KG1 (cell line): Measurements from ENCODE around the gene ITGB3.
"Not testable (repeated sequence)": the region's sequence is repeated elsewhere in the genome, so short reads cannot be mapped to it uniquely, and the experiment has no call there.

Source experiments
- DNase-seq: peaks from one replicate; lab custom pipeline; 2025; lab: John Stamatoyannopoulos, UW

ITGB3 gene

DNA sequence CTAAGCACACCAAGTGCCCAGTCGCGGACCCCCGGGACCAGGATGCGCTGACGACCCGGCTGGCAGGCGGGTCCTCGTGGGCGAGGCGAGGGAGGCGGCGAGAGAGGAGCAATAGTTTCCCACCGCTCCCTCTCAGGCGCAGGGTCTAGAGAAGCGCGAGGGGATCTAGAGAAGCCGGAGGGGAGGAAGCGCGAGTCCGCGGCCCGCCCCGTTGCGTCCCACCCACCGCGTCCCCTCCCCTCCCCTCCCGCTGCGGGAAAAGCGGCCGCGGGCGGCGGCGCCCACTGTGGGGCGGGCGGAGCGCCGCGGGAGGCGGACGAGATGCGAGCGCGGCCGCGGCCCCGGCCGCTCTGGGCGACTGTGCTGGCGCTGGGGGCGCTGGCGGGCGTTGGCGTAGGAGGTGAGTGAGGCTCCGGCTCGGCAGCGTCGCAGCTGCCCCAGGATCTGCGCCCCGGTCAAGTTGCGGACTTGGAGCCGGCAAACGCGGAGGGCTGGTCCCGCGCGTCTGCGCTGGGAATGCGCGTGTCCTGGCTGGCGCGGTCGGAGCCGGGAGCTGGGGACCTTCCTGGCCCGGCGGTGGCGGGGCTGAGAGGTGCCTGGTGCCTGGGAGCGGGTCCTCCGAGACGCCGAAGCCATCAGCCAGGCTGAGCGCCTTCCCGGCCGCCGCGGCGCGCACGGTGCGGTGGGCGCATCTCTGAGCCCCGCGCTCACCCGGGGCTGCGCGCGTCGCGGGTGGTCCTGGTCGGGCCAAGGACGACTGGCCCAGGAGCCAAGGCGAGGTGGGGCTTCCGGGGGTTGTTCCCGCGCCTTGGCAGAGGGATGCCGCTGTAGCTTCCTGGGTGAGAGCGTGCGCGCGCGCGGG, at the start of gene ITGB3:
ITGB3 (plus strand) TSS at position 287 of the 862 bp plus-strand sequence; CDS start at position 322, 35 bp downstream.
- DNase-seq = peak; percentile 33

DNA sequence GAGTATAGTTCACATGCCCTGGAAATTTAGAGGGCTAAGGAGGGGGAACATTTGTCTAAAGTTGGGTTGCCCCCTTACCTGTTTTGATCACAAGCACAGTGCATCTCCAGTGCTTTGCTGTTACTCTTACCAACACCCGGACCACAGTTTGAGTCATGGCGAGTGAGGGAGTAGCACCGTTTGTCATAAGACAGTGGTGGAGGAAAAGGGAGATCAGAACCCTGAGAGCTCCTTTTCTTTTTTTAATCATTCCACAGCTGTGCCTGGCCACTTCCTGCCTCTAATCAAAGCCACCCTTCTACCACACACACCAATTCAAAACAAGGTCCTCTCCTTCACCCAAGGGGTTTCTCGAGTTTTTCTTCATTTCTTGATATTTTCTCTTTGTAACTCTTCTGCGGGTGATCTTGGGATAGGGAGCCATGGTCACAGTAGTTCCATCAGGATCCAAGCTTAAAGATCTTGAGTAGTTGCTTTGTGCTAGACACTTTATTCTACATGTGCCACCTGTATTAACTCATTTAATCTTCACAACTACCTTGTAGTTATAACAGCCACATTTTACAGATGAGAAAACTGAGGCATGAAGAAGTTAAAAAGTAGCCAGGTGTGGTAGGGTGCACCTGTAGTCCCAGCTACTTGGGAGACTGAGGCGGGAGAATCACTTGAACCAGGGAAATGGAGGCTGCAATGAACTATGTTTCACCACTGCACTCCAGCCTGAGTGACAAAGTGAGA, 49.5 kb upstream of the ITGB3 start:
- no peak for DNase-seq

DNA sequence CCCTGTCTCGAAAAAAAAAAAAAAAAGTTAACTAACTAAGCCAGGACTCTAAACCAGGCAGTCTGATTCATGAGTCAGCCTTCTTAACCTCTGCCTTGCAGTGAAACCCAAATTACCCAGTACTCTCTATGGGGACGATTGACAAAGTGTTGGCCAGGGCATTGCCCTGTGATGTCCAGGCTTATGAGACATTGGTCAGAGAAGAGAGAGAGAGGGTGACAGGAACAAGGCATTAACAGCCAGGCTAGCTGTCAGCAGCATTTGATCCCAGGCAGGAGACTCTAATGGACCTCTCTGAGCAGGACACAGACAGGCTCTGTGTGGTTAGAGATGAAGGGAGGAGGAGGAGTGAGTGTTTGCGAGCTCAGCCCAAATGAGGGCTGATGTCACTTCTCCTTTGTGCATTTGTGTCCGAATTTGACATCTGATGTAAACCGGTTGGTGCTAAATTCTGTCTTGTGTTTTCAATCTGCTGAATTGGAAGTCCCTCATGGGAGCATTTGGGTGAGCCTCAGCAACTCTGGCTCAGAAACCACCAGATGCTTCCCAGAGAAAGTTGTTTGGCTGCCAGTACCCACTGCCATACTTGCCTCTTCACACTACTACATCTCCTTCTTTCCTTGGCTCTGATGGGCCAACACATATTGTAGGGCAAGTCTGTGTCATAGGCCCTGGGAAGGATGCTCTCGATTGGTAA, 48.8 kb upstream of the ITGB3 start:
- no peak for DNase-seq

DNA sequence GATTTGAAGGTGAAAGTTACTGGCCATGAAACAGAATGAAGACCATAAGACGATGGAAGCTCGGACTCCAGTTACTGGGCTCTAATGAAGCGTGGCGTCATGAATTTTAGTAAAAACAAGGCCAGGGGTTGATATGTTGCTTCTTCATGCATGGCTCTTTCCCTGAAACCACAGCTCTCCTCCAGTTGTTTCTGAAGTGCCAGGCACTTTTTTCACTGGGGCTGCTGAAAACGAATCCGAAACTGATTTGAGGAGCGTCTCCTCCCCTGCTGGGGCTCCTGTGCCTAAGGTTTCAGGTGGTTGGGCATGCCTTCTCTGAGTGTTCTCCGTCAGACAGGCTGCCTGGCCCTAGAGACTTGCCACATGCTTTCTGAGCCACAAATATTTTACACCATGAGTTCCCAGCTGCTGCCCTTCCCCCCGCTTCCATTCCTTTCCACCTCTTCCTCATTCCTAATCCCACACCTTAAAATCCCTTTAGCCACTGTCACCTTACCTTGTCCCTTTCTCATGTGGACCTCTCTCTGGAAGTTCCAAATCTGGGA, 48.1 kb upstream of the ITGB3 start:
- no peak for DNase-seq

DNA sequence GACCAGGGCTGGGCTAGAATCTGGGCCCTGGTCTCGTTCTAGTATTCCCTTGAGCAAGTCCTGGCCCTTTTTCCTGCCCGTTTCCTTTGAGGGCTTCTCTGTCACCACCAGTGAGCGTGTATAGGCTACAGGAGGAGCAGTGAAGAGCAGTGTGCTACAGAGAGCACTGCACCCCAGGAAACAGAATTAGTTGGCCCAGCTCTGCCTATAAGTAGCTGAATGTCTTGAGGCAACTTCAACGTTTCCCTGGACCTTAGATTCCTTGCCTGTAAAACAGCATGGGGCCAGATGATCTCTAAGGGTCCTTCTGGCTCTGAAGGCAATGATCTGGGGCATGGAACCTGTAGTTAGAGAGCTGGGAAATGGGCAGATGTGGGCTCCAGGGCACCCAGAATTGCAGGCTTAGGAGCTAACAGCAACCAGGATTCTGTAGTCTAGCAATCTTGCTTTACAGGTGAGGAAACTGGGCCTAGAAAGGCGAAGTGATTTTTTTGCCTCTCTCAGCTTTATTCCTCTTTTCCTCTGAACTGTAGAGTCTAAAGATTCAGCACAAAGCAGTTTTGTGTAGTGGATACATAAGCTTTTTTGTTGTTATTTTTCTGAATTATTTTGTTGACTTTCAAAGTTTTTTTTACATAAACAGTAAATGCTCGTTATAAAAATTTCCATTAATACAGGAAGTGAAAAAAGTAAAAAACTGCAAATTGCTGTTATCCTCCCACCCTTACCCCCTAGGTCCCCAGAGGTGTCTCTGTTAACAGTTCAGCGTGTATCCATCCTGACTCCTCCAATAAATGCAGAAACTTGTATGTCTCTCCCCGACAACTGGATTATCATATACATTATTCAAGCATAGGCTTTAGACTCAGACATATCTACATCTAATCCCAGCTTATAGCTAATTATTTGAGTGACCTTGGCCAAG, 46.2 kb upstream of the ITGB3 start:
- DNase-seq = no peak

DNA sequence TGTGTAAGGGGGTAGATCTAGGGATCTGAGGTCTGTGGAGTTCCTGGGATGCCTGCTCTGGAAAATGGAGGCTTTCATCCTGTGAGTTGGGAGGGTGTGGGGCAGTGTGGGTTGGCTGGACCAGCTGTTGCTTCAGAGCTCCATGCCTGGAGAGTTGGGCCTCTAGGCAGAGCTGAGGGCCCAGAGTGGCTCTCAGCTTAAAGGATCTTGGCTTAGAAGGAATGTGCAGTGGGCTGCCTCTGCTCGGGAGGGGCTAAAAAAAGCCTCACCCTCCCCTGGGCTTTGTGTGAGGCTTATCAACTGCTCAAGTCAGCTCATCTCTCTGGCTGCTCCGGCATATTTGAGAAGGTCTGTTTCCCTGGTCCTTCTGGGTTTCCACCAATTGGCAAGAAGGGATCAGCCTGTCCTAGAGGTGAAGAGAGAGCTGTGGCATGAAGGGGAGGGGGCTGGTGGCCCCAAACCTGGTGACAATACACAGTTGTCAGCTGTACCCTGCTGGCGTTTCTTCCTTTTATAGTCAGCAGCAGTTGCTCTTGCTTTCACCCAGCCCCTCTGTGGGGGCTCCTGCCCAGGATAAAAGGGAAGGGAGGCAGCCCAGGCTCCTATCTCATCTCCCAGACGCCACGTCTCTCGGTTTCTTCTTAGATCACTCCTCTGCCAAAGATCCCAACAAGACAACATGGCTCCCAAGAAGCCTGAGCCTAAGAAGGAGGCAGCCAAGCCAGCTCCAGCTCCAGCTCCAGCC, 44.7 kb upstream of the ITGB3 start, which contains the start of gene MYL4:
MYL4 (plus strand) TSS at position 605 of the 745 bp plus-strand sequence; CDS start at position 680, 75 bp downstream.
- no peak for DNase-seq

DNA sequence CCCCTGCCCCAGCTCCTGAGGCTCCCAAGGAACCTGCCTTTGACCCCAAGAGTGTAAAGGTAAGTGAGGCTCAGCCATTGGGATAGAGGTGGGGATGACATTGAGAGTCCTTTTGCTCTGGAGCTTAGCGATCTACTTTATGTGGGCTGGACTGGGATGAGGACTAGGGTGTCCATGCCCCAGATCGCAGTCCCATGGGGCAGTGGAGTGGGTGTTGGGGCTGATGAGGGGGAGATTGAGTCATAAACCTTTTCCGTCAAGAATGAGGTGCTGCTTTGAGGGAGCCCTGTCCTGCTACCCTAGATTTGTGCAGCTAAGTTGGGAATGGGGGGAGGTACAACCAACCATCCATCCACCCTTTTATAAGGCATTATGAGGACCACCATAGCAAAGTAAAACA, 44.1 kb upstream of the ITGB3 start:
- DNase-seq = no peak

DNA sequence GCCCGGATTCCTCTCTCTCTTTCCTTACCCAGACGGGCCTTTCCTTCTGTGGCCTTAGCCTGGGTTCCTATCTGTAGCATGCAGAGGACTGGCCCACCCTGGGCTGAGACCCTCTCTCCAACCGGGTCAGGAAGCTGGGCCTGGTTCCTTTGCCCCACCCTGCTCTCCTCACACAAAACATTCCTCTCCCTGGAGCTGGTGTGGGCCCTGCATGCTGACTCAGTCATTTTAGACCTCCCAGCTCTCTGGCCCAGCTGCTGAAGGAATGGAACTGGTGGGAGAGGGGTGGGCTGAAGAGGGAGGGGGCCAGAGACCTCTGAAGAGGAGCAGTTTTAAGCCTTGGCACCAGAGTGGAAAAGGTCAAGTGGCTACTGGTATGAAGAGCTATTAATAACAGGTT, 43.5 kb upstream of the ITGB3 start:
- no peak for DNase-seq

DNA sequence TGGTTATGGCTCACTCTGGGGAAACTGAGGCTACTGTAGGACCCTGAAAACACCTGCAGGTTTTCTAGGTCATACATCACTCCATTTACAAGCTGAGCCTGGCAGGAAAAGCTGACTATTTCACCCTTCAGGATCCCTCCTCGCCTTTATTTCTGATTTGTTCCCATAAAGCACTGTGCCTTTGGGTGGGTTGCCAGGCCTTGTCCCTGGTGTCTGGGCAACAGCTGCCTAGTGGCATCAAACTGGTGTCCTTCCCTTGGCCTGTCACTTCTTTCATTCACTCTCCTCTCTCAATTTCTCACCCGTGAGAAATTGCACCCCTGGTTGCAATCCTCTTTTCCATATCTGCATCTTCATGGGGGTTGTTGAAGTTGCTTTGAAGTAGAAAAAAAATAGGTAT, 42.8 kb upstream of the ITGB3 start:
- no peak for DNase-seq

DNA sequence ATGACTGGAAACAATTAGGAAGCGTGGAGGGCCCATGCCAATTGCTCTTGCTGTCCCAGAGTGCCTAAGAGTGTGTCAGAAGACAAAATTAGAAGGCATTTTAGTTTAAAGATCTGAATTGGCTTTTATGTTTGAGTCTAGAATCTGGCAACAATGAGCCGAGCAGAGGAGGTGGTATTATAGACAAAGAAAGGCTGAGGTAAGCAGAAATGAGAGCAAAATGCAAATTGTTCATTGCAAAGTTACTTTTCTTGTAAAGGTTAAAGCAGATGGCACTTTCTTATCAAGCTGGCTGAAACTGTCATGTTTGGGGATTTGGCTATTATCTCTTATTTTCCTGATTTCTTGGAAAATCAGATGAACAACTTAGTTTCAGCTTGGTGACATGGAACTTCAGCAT, 41.2 kb upstream of the ITGB3 start:
- no peak for DNase-seq

DNA sequence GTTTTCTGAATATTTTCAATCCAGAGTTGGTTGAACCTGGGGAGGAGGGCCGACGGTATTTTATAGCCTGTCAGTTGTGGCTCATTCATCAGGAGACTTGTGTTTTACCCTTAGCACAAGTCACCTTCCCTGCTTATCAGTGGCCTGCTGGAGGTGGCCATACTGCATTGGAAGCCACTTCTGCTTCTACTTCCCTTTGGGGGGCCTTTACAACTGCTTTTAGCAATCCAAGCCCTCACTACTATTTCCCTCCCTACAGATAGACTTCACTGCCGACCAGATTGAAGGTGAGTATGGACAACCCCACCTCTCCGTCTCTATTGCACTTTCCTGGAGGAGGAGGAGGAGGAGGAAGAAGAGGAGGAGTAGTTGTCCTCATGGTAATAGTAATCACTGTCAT, 40.1 kb upstream of the ITGB3 start:
- DNase-seq = no peak

DNA sequence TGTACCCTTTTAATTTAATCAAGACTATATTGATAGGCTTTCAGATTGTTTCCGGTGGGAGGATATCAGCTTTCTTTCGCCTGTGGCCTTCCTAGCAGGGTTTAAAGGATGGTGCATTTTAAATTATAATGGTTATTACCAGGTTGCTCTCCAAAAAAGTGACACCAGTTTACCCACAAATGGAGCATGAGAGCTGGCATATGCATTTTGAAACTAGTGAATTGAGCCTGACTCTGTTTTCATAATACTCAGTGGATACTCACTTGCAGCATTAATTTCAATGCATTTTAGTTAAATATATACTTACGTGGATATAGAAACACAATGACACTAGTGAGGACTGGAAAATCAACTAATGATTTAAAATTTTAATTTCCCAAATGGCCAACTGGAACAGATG, 38.7 kb upstream of the ITGB3 start:
- DNase-seq = no peak

DNA sequence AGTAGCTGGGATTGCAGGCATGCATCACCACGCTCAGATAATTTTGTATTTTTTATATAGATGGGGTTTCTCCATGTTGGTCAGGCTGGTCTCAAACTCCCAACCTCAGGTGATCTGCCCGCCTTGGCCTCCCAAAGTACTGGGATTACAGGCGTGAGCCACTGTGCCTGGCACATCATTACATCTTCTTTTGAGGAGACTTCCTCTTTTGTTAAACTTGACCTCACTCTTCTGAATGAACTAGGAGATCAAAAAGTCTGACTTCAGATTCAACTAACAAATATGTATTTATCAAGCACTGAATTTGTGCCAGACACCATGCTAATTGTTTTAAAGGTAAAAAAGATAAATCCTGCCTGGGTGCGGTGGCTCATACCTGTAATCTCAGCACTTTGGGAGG, 36.8 kb upstream of the ITGB3 start:
- DNase-seq = not testable (repeated sequence)

DNA sequence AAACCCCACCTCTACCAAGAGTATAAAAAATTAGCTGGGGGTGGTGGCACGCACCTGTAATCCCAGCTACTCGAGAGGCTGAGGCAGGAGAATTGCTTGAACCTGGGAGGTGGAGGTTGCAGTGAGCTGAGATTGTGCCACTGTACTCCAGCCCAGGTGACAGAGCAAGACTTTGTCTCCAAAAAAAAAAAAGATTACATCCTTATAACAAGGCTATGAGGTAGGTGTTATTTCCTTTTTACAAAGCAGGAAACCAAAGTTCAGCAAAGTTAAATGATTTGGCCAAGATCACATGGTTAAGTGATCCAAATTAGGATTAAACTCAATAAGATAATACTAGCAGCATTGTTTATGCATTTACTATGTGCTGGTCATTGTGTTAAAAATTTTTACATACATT, 36.3 kb upstream of the ITGB3 start:
- DNase-seq = not testable (repeated sequence)

DNA sequence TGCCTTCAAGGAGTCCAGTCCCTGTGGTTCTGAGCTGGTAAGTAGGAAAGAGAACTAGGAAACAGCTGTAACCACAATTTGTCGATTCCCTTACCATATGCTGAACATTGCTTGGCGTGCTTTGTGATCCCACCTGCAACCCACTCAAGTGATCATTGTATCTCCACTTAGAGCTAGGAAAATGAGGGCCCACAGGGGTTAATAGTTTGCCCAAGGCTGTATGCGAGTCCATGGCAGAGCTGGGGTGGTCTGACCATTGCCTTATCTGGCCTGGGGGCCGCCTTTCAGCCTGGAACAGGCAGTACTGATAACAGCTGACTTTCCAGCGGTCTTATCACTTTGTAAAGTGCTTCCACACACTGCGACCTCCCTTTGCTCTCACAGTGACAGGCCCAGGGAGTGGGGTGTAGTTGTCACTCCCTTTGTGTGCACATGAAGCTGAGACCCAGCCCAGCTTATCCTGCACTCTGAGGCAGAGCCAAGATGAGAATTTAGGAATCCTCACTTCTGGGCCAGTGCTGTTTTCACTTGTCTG, 34.7 kb upstream of the ITGB3 start:
- DNase-seq = no peak

DNA sequence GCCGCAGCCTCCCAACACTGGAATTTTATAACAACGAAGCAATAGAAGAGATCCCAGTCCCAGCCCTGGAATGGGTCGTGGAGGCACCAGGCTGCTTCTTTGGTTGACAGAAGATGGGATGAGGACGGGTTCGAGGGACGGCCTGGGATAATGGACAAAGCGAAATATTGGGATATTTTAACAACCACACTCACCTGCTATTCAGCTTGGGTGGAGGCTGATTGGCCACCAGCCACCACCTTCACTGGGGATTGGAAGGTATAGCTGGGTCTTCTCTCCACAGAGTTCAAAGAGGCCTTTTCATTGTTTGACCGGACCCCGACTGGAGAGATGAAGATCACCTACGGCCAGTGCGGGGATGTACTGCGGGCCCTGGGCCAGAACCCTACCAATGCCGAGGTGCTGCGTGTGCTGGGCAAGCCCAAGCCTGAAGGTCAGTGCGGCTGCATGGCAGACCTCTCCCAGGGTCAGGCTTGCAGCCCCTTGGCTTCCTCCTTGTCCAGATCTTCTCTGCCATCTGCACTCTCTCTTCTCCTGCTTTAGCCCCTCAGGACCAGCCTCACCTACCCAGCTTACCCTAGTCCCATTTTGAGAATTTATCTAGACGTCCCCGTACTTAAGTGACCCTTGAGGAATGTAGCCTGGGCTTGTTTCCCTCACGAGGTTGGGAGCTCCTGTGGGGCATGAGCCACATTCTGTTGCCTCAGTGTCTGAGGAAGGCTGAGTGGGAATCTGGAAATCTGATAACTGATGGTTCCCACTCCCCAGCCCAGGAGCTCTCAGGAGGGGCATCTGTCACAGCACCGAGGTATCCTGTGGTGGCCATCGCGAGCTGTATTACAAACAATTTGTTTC, 33.8 kb upstream of the ITGB3 start:
- DNase-seq = no peak

DNA sequence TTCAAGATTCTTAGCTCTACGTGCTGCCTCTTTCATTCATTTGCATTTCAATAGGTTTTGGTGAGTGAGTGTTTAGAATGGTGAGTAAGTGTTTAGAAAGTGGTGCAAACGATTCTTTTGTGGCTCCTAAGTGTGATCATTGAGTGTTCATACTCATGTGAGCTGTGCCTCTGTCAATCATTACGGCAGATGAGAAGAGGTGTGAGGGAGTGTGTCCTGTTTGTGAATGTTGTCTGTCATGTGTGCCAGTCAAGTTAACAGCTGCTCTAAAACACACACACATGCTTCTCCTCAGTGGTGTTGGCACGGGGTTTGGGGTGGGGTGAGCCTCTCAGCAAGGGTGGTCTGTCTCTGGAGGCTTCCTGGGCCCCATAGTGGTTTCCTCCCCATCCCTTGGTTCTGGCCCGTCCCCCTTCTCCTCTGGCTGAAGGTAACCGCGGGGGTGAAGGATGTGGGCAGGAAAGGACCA, 33.1 kb upstream of the ITGB3 start:
- DNase-seq = peak; percentile 31

DNA sequence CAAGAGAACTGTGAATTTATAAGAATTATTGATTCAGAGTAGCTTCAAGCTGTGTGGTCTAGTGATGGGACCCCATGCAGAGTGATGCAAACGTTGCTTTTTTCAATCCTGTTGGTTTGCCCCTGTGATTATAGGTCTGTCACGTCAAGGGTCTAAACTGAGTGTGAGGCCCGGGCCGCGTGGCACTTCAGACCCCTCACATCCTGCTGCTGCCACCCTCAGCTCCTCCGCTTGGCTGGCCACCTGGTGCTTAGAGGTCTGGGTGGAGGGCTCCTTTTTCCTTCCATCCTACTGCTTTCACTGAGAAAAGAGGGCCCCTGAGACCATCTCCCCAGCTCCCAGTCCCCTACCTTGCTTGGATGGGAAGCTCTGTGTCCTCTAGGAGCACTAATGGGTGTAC, 32.5 kb upstream of the ITGB3 start:
- DNase-seq = no peak

DNA sequence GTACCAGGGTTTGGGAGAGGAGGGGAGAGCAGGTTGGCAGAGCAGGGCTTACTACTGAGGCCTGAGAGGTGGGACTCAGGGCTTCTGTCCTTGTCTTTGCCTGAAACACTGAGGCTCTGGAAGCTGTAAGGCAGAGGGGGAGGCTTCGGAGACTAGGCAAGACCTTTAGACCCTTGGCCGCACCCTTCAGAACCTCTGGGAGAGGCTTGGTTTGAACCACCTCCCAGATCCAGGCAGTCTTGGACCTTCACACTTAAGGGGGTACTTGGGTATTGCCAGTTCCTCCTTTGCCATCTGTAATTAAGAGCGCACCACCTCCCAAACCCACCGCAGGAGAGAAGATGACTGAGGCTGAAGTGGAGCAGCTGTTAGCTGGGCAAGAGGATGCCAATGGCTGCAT, 31.6 kb upstream of the ITGB3 start:
- no peak for DNase-seq
